ENCODE results near the gene POLR2E.

GRCh38 chr19:1094978-1095701 is at the start of gene POLR2E:
- TF ChIP-seq CTCF (CRISPR knock-in tag; IDR thresholded peaks at IDR 0.05): no peak
- no peak; the same call in 1 of the 2 replicates for TF ChIP-seq PAXIP1 (CRISPR knock-in tag; conservative IDR thresholded peaks at IDR 0.05)
- TF ChIP-seq ZNF296 (CRISPR knock-in tag; conservative IDR thresholded peaks at IDR 0.05): no peak
- no peak for TF ChIP-seq NFE2 (CRISPR knock-in tag; IDR thresholded peaks at IDR 0.05)
- TF ChIP-seq JUN (CRISPR knock-in tag; IDR thresholded peaks at IDR 0.05): no peak
- no peak for TF ChIP-seq U2AF1 (optimal IDR thresholded peaks at IDR 0.05; ENCODE audit: low read depth, low read length)
- no peak for TF ChIP-seq ZNF709 (CRISPR knock-in tag; IDR thresholded peaks at IDR 0.05)
- TF ChIP-seq, protein P1, sequence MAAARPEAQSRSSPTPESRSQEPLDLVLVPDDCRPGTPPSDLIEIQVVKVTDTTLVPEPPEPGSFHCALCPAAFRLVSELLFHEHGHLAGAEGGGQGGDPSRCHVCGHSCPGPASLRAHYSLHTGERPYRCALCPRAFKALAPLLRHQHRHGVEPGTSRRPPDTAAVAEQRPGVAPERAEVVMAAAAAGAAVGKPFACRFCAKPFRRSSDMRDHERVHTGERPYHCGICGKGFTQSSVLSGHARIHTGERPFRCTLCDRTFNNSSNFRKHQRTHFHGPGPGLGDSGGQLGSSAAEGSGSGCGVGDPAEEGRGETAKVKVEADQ (CRISPR knock-in tag; IDR thresholded peaks at IDR 0.05; ENCODE audit: borderline replicate concordance): no peak; the same call in 1 of the 2 replicates
- no peak; the same call in 1 of the 2 replicates for TF ChIP-seq BHLHE40 (IDR thresholded peaks at IDR 0.05; ENCODE audit: low read length)
- TF ChIP-seq CERS6 (CRISPR knock-in tag; IDR thresholded peaks at IDR 0.05): no peak
- TF ChIP-seq ZNF501 (CRISPR knock-in tag; IDR thresholded peaks at IDR 0.05): no peak; the same call in 1 of the 2 replicates
- no peak for TF ChIP-seq HMG20B (CRISPR knock-in tag; conservative IDR thresholded peaks at IDR 0.05)
